Astrocyte (in vitro differentiated cells and primary cell): ENCODE measurements around the gene LTBP2.

Experiments
- EZH2 ChIP-seq: IDR thresholded peaks from 2 replicates; pipeline ENCODE4 v1.6.1; 2012; ENCODE audit warnings: mild to moderate bottlenecking, low read length, inconsistent platforms; ENCODE audit not compliant: insufficient read depth
- TF ChIP-seq, protein P1 (sequence below): IDR thresholded peaks from 2 replicates; pipeline ENCODE4 v1.5.1; 2011; ENCODE audit warnings: low read depth, mild to moderate bottlenecking, inconsistent platforms, low read length, moderate library complexity; ENCODE audit not compliant: insufficient read depth

DNA sequence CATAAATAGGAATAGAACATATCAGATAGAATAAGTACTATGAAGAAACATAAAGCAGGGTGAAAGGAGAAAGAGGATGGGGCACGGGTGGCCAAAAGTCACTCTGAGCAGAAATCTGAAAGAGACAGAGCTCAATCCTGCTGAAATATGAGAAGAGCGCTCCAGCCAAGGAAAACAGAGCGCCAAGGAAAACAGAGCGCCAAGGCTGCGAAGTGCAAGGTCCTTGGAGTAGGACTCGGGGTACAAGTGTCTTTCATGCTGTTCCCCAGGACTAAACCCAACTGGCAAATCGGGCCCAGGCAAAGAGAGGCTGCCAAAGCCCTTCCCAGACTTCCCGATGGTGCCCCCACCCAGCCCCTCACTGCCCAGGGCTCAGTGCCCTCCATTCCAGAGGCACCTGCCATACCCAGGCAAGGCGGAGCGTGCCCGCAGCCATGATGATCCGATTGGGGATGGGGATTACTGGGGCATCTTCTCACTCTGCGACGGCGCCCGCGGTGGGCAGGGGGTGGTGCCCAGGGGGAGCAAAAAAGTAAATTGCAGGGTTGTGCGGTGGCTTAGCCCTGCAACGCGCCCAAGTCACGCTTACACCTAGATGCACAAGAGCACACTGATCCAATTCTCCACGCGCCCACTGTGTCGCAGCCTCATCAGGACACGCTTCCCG is 1.7 kb downstream of the LTBP2 start:
- TF ChIP-seq, protein P1, sequence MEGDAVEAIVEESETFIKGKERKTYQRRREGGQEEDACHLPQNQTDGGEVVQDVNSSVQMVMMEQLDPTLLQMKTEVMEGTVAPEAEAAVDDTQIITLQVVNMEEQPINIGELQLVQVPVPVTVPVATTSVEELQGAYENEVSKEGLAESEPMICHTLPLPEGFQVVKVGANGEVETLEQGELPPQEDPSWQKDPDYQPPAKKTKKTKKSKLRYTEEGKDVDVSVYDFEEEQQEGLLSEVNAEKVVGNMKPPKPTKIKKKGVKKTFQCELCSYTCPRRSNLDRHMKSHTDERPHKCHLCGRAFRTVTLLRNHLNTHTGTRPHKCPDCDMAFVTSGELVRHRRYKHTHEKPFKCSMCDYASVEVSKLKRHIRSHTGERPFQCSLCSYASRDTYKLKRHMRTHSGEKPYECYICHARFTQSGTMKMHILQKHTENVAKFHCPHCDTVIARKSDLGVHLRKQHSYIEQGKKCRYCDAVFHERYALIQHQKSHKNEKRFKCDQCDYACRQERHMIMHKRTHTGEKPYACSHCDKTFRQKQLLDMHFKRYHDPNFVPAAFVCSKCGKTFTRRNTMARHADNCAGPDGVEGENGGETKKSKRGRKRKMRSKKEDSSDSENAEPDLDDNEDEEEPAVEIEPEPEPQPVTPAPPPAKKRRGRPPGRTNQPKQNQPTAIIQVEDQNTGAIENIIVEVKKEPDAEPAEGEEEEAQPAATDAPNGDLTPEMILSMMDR, result no peak
- TF ChIP-seq EZH2, result no peak
